Transverse colon (tissue), 4 donors: ENCODE data around the gene VSIG8. TPM values are rescaled to one million over a fixed set of nuclear protein-coding genes. Genes with fewer than 3 reads are reported as not detected.
A peak's percentile ranks its signal among the peaks of the same experiment; 100 is the strongest.

Experiments used
- DNase-seq: peaks from one replicate; pipeline ENCODE4 v3.0.0-alpha.2; 2019
- H3K27ac ChIP-seq, 4 donors: fragments of 200-600 bp; sonication (generic); 2 replicates each; pipeline ENCODE4 v1.5.1; 2016 to 2018; ENCODE audit warnings: inconsistent platforms in 4 of 4
- H3K27me3 ChIP-seq: fragments of 200-600 bp; sonication (generic); 2 replicates; pipeline ENCODE4 v1.5.1; 2017; ENCODE audit warnings: inconsistent platforms
- H3K36me3 ChIP-seq, 4 donors: fragments of 200-600 bp; sonication (generic); 2 replicates each; pipeline ENCODE4 v1.5.1; 2017 to 2019; ENCODE audit warnings: inconsistent platforms in 4 of 4
- H3K4me1 ChIP-seq, 4 donors: fragments of 200-600 bp; sonication (generic); 2 replicates each; pipeline ENCODE4 v1.5.1; 2017 to 2020; ENCODE audit warnings: inconsistent platforms in 4 of 4
- H3K4me3 ChIP-seq, 4 donors: fragments of 200-600 bp; sonication (generic); 1 replicate in 1 of 4; 2 replicates in 3 of 4; pipeline versions ENCODE4 v1.5.1 to v1.6.1; 2017 to 2019; ENCODE audit warnings: inconsistent platforms in 4 of 4
- H3K9me3 ChIP-seq, 2 donors: fragments of 200-600 bp; sonication (generic); 2 replicates each; pipeline ENCODE4 v1.5.1; 2017 to 2019; ENCODE audit warnings: inconsistent platforms in 2 of 2
- CTCF ChIP-seq, 5 experiments: fragments of 200-600 bp in 3 of 5; fragments of 450-650 bp in 2 of 5; sonication (generic) in 3 of 5; IDR thresholded peaks; 1 replicate in 2 of 5; 2 replicates in 3 of 5; pipeline ENCODE4 v1.5.1; 2016 to 2017; ENCODE audit warnings: antibody characterized with exemption in 5 of 5, inconsistent platforms in 3 of 5, mild to moderate bottlenecking in 2 of 5, moderate library complexity in 1 of 5
- EP300 ChIP-seq: sonication (generic); formaldehyde crosslinking; IDR thresholded peaks from one replicate; pipeline ENCODE4 v1.6.1; 2017; ENCODE audit warnings: antibody characterized with exemption, low read depth
- POLR2A ChIP-seq: fragments of 450-650 bp; IDR thresholded peaks from one replicate; pipeline ENCODE4 v1.6.1; 2016; ENCODE audit warnings: antibody characterized with exemption, mild to moderate bottlenecking, moderate library complexity
- POLR2AphosphoS5 ChIP-seq, 3 donors: sonication (generic); formaldehyde crosslinking; IDR thresholded peaks; one replicate each; pipeline ENCODE4 v1.6.1; 2016; ENCODE audit warnings: antibody characterized with exemption in 3 of 3
- WGBS, 2 donors: methylation state at CpG; one replicate each; pipeline ENCODE4 v1.1.5; 2018; ENCODE audit warnings: low coverage in 1 of 2; 5-methylcytosine and 5-hydroxymethylcytosine counted together
- in situ Hi-C, 4 donors: fragments of 200-750 bp; cut with MboI; loops; one replicate each; pipeline versions ENCODE4 v1.15.0 to v1.15.1; 2017; ENCODE audit warnings: low sequenced_read_pairs in 3 of 4, low pct_ligation_motif_present in 1 of 4, low pct_unique_long_range_greater_than_20kb in 1 of 4
- intact Hi-C: fragments of 100-400 bp; cut with DNase I; formaldehyde crosslinking; loops from one replicate; pipeline ENCODE4 v1.15.1; 2023; ENCODE audit warnings: low total_unique reads
- total RNA-seq, 4 donors: library from RNA; depleted of rRNA; stranded (reverse); fragments of >200 nt; gene quantifications; one replicate each; pipeline ENCODE4 v1.1.0, GENCODE V29; 2016

The VSIG8 gene
- total RNA-seq, 4 donors from 2014 or later: not detected

- intact Hi-C loops: no loop called here
- H3K9me3 ChIP-seq: no peaks in the 10 kb centered on the region
- H3K4me3 ChIP-seq: no peak overlapping the region
- TF ChIP-seq CTCF (IDR thresholded peaks at IDR 0.05) (no peak), POLR2AphosphoS5 (IDR thresholded peaks at IDR 0.05) (no peak), EP300 (no peak), POLR2A (no peak)
- DNase-seq: no peak
- H3K27ac ChIP-seq: no peak overlapping the region
- in situ Hi-C loops: no loop called here
- peaks cover under 1 to 7% (median 2%) of the 10 kb centered on the region in 4 donors for H3K4me1 ChIP-seq
- H3K36me3 ChIP-seq: no peaks in the 10 kb centered on the region
- WGBS, 2 donors: 21 to 55% methylated on average over 3 of the region's 3 CpGs
- H3K27me3 ChIP-seq: no peaks in the 10 kb centered on the region
Measured at GRCh38 chr1:159848326-159848725, 14.1 kb downstream of the VSIG8 start.

GRCh38 chr1:159847231-159847630, 15.2 kb downstream of the VSIG8 start:
- no peak for DNase-seq
- intact Hi-C loops (no loop called here), in situ Hi-C loops (no loop called here)
- Histone ChIP-seq H3K27ac (no peak overlapping the region), H3K4me1 (peaks cover 0 to 5% (median 0%) of the 10 kb centered on the region in 4 donors), H3K9me3 (no peaks in the 10 kb centered on the region), H3K36me3 (no peaks in the 10 kb centered on the region), H3K4me3 (no peak overlapping the region), H3K27me3 (no peaks in the 10 kb centered on the region)
- no peak for TF ChIP-seq POLR2AphosphoS5 (IDR thresholded peaks at IDR 0.05)
- WGBS, 2 donors: 54% methylated on average over 4 of the region's 4 CpGs; no CpG with 5 or more reads in 1 of the 2 donors

- Histone ChIP-seq H3K27ac (no peak overlapping the region), H3K27me3 (no peaks in the 10 kb centered on the region), H3K36me3 (no peaks in the 10 kb centered on the region), H3K9me3 (no peaks in the 10 kb centered on the region), H3K4me1 (peaks cover 0 to 5% (median 0%) of the 10 kb centered on the region in 4 donors), H3K4me3 (no peak overlapping the region)
- peak; percentile 32 for DNase-seq
- no peak for TF ChIP-seq CTCF (IDR thresholded peaks at IDR 0.05)
- no peak for TF ChIP-seq POLR2AphosphoS5 (IDR thresholded peaks at IDR 0.05)
- TF ChIP-seq EP300: no peak
- no peak for TF ChIP-seq POLR2A
- intact Hi-C loops (no loop called here), in situ Hi-C loops (no loop called here)
- 69 to 76% methylated on average over 6 to 13 of the region's 13 CpGs for WGBS, 2 donors
Measured at GRCh38 chr1:159845751-159846629, 16.5 kb downstream of the VSIG8 start.

- Histone ChIP-seq H3K36me3 (no peaks in the 10 kb centered on the region), H3K4me1 (no peaks in the 10 kb centered on the region), H3K27ac (no peak overlapping the region), H3K27me3 (no peaks in the 10 kb centered on the region), H3K9me3 (no peaks in the 10 kb centered on the region), H3K4me3 (no peak overlapping the region)
- 73 to 80% methylated on average over 1 to 4 of the region's 4 CpGs for WGBS, 2 donors
- in situ Hi-C loops: no loop called here
- TF ChIP-seq POLR2AphosphoS5 (IDR thresholded peaks at IDR 0.05): no peak
- TF ChIP-seq POLR2A: no peak
- TF ChIP-seq EP300: no peak
- no peak for TF ChIP-seq CTCF (IDR thresholded peaks at IDR 0.05)
- DNase-seq: no peak
- intact Hi-C loops: no loop called here
Measured at GRCh38 chr1:159843459-159843858, 19.0 kb downstream of the VSIG8 start.
